Measurements from ENCODE around the gene TMEM200A.

DNA sequence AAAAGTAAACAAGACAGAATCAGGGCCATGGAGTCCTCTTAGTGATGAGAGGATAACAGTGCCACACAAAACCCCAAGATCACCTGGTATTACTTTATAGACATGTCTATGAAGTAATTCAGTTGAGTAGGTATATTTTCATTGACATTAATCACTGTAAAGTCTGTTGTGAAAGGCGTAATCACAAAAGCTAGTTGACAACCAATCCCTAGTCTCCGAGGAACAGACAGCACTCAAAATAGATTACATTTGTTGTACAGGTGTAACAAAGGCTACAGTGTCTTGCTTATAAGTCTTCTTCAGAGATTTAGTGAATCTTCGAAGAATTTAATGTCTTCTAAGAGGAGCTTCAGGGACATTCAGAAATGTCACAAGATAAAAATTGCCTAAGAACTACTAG, 120.1 kb downstream of the TMEM200A start:
- no peak for TF ChIP-seq YY1 (IDR thresholded peaks at IDR 0.05; ENCODE audit: low read depth, low read length)
- no peak for TF ChIP-seq RAD21 (IDR thresholded peaks at IDR 0.05; ENCODE audit: insufficient read depth, low read depth, low read length)
